Measurements from ENCODE around the gene CACNB4. TPM values are rescaled to one million over a fixed set of nuclear protein-coding genes. Genes with fewer than 3 reads are reported as not detected.
"Not testable (repeated sequence)": the region's sequence is repeated elsewhere in the genome, so short reads cannot be mapped to it uniquely, and the experiment has no call there.

Gene CACNB4
- total RNA-seq, 4 donors from 2014 or later: 0.88 to 4.6 (median 2.6) TPM

DNA sequence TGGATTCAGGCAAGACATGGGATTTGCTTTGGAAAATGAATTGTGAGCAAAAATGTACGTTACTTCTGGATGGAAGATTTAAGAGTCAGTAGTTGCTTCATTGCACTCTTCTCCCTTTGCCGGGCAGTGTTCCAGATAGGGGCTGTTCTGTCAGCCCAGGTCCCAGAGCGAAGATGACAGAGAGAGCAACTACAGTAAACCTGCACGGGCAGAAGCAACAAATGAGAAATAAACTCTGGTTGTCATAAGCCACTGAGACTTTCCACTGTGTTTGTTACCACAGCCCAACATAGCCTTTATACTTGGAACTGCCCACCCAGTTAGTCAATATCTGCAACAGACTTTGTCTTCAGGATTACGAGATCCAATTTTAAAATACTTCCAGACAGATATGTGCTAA is 83.3 kb downstream of the CACNB4 start:
- no peak for DNase-seq
- TF ChIP-seq CTCF (IDR thresholded peaks at IDR 0.05) (no peak), POLR2A (IDR thresholded peaks at IDR 0.05) (no peak)
- Histone ChIP-seq H3K36me3 (no peaks in the 10 kb centered on the region), H3K9me3 (no peaks in the 10 kb centered on the region), H3K4me3 (no peak overlapping the region), H3K4me1 (no peaks in the 10 kb centered on the region), H3K27ac (no peak overlapping the region), H3K27me3 (no peaks in the 10 kb centered on the region)

- TF ChIP-seq CTCF (IDR thresholded peaks at IDR 0.05) (no peak), POLR2A (IDR thresholded peaks at IDR 0.05) (no peak)
- no peaks in the 10 kb centered on the region for H3K27me3 ChIP-seq
Measured at GRCh38 chr2:152012697-152013096, 86.1 kb downstream of the CACNB4 start.

DNA sequence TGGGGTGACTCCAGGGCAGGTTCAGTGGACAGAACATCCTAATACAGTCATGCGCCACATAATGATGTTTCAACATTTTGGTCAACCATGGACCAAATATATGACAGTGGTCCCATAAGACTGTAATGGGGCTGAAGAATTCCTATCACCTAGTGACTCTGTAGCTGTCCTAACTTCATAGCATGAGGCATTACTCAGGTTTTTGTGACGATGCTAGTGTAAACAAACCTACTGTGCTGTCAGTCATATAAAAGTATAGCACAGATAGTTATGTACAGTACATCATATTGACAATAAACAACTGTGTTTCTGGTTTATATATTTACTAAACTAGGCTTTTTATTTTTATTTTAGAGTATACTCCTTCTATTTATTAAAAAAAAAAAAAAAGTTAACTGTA is 87.1 kb downstream of the CACNB4 start:
- no peak for TF ChIP-seq POLR2A (IDR thresholded peaks at IDR 0.05)
- TF ChIP-seq CTCF (IDR thresholded peaks at IDR 0.05): no peak
- no peak for DNase-seq

More at GRCh38 chr2:152012697-152013096, 86.1 kb downstream of the CACNB4 start:
- no peak for DNase-seq
- H3K9me3 ChIP-seq: no peaks in the 10 kb centered on the region
- H3K4me3 ChIP-seq: no peak overlapping the region
- H3K27ac ChIP-seq: no peak overlapping the region
- no peaks in the 10 kb centered on the region for H3K4me1 ChIP-seq
- no peaks in the 10 kb centered on the region for H3K36me3 ChIP-seq

DNA sequence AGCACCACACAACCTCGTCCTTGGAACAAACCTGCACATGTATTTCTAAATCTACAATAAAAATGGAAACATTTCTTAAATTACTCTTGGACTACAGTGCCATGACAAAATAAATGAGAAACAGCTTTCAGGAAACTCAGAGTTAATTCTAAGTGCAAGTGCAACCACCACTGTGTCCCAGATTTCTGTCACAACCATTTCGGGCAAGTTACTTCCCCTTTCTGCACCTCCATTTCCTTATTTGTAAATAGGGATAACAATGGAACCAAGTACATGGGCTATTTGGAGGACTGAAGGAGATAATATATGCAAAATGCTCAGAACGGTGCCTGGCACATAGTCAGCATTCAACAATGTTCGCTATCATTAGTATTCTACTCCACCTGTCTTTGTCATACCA is 93.2 kb downstream of the CACNB4 start:
- no peak for TF ChIP-seq POLR2A (IDR thresholded peaks at IDR 0.05)
- no peak for TF ChIP-seq CTCF (IDR thresholded peaks at IDR 0.05)
- Histone ChIP-seq H3K27ac (no peak overlapping the region), H3K9me3 (no peaks in the 10 kb centered on the region), H3K27me3 (no peaks in the 10 kb centered on the region), H3K4me3 (no peak overlapping the region), H3K4me1 (no peaks in the 10 kb centered on the region), H3K36me3 (no peaks in the 10 kb centered on the region)
- no peak for DNase-seq

More for the DNA sequence above, 87.1 kb downstream of the CACNB4 start:
- H3K9me3 ChIP-seq: no peaks in the 10 kb centered on the region
- no peaks in the 10 kb centered on the region for H3K27me3 ChIP-seq
- H3K27ac ChIP-seq: no peak overlapping the region
- H3K4me3 ChIP-seq: no peak overlapping the region
- H3K4me1 ChIP-seq: no peaks in the 10 kb centered on the region
- H3K36me3 ChIP-seq: no peaks in the 10 kb centered on the region

- not testable (repeated sequence) for H3K36me3 ChIP-seq, H3K4me1 ChIP-seq, DNase-seq, H3K9me3 ChIP-seq, H3K4me3 ChIP-seq, H3K27me3 ChIP-seq, H3K27ac ChIP-seq
Measured at GRCh38 chr2:152003283-152003682, 95.6 kb downstream of the CACNB4 start.

DNA sequence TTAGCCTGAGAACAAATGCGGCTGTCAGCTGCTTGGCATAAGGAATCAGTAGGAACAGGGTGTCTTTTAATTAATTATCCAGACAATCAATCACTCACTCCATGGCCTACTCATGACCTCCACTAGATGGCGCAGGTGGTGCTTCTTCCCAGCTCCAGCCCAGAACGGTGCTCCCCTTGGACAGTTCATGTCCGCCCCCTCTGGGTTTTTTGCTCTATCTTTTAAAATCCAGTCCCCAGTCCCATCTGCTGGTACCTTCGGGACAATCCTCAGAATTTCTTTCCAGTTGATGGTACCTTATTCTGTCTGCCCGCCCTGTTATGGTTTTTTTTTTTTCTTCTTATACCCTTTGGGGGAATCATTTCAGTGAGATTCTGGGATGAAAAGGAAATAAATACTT is 99.8 kb downstream of the CACNB4 start:
- DNase-seq: peak in 2 of 3 donors; percentile 39 to 74

More for the DNA sequence above, 99.8 kb downstream of the CACNB4 start:
- Histone ChIP-seq H3K27me3 (no peaks in the 10 kb centered on the region), H3K36me3 (no peaks in the 10 kb centered on the region), H3K4me1 (no peaks in the 10 kb centered on the region), H3K4me3 (no peak overlapping the region), H3K27ac (no peak overlapping the region), H3K9me3 (no peaks in the 10 kb centered on the region)
- TF ChIP-seq POLR2A (IDR thresholded peaks at IDR 0.05) (no peak), CTCF (IDR thresholded peaks at IDR 0.05) (peak in 5 of 6 experiments; percentile 46 to 71 (median 54))
